Stomach smooth muscle (tissue), 2 donors: Measurements from ENCODE around the gene CNOT11.

Source experiments
- H3K27ac ChIP-seq: one replicate; pipeline ENCODE4 v1.7.0; 2013; ENCODE audit warnings: mild to moderate bottlenecking, low read length, inconsistent platforms
- H3K27me3 ChIP-seq, 2 donors: one replicate each; pipeline ENCODE4 v1.7.0; 2013; ENCODE audit warnings: low read length in 2 of 2; ENCODE audit not compliant: insufficient read depth in 2 of 2, control insufficient read depth in 1 of 2
- H3K36me3 ChIP-seq, 2 donors: one replicate each; pipeline ENCODE4 v1.7.0; 2013; ENCODE audit warnings: low read length in 2 of 2; ENCODE audit not compliant: control insufficient read depth in 2 of 2, insufficient read depth in 2 of 2
- H3K4me1 ChIP-seq: one replicate; pipeline ENCODE4 v1.7.0; 2013; ENCODE audit warnings: low read length; ENCODE audit not compliant: control insufficient read depth, insufficient read depth
- H3K4me3 ChIP-seq, 2 donors: one replicate each; pipeline ENCODE4 v1.7.0; 2013; ENCODE audit warnings: low read length in 2 of 2
- H3K9ac ChIP-seq, 2 donors: one replicate each; pipeline ENCODE4 v1.7.0; 2013; ENCODE audit warnings: low read length in 2 of 2, mild to moderate bottlenecking in 1 of 2
- H3K9me3 ChIP-seq, 2 donors: one replicate each; pipeline ENCODE4 v1.7.0; 2013; ENCODE audit warnings: low read length in 2 of 2; ENCODE audit not compliant: control insufficient read depth in 2 of 2
- donor health status: healthy.
- donor health status: Pancreatic carcinoma.

Gene CNOT11

DNA sequence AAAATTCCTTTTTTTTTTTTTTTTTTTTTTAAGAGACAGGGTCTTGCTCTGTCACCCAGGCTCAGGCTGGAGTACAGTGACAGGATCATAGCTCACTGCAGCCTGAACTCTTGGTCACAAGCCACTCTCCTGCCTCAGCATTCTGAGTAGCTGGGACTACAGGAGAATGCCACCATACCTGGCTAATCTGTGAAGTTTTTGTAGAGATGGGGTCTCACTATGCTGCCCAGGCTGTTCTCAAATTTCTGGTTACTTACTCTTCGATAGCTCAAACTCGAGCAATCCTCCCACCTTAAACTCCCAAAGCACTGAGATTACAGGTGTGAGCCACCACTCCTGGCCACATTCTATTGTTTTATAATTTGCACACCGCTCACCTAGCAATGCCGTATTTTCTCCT lies 28.8 kb downstream of the CNOT11 start:
- Histone ChIP-seq H3K4me3 (no peak overlapping the region), H3K27me3 (no peaks in the 10 kb centered on the region), H3K9me3 (no peaks in the 10 kb centered on the region), H3K36me3 (peaks cover 42 to 49% of the 10 kb centered on the region in 2 donors), H3K9ac (no peak overlapping the region), H3K27ac (no peak overlapping the region), H3K4me1 (no peaks in the 10 kb centered on the region)

GRCh38 chr2:101282980-101283379 lies 30.3 kb downstream of the CNOT11 start:
- H3K27ac ChIP-seq = no peak overlapping the region
- H3K9me3 ChIP-seq = no peaks in the 10 kb centered on the region
- H3K27me3 ChIP-seq = no peaks in the 10 kb centered on the region
- peaks cover 46 to 53% of the 10 kb centered on the region in 2 donors for H3K36me3 ChIP-seq
- no peak overlapping the region for H3K4me3 ChIP-seq
- H3K9ac ChIP-seq = no peak overlapping the region
- no peaks in the 10 kb centered on the region for H3K4me1 ChIP-seq

DNA sequence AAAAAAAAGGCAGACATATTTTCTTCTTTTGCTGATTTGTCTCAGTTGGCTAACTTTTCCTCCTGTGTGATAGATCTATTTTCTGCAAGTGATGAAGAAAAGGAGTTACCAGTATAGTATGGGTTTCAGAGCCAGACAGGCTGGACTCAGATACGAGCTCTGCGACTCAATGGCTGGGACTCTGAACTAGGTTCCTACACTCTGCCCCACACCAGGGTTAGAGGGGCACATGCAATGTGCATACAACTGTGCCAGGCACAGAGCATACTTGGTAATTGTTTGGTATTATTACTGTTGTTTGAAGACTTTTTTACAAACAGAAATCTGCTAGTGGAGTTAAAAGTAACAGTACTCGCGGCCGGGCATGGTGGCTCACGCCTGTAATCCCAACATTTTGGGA lies 34.0 kb downstream of the CNOT11 start:
- Histone ChIP-seq H3K4me1 (no peaks in the 10 kb centered on the region), H3K36me3 (peaks cover 42% of the 10 kb centered on the region in 2 donors), H3K27me3 (no peaks in the 10 kb centered on the region), H3K27ac (no peak overlapping the region), H3K4me3 (no peak overlapping the region), H3K9ac (no peak overlapping the region), H3K9me3 (no peaks in the 10 kb centered on the region)

DNA sequence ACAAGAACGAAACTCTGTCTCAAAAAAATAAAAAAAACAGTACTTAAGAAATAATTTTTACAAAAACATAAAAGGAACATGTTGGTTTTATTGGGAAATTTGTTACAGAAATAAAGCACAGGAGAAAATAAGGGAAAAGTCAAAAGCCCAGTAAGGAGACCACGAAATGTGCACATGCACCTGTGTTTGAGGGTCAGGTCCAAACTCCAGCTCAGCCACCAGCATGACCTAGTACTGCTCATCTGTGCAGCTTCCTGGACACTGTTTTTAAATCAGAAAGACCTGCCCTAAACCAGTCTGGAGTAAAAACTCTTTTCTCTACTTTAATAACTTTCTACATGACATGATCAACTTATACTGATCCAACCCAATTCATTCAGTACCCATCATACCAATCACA lies 34.6 kb downstream of the CNOT11 start:
- no peak overlapping the region for H3K4me3 ChIP-seq
- H3K9ac ChIP-seq = no peak overlapping the region
- H3K27me3 ChIP-seq = no peaks in the 10 kb centered on the region
- H3K9me3 ChIP-seq = no peaks in the 10 kb centered on the region
- H3K36me3 ChIP-seq = peaks cover 37 to 38% of the 10 kb centered on the region in 2 donors
- no peaks in the 10 kb centered on the region for H3K4me1 ChIP-seq
- H3K27ac ChIP-seq = no peak overlapping the region

GRCh38 chr2:101290711-101291110 lies 38.0 kb downstream of the CNOT11 start:
- Histone ChIP-seq H3K36me3 (peaks cover 21 to 28% of the 10 kb centered on the region in 2 donors), H3K4me1 (no peaks in the 10 kb centered on the region), H3K4me3 (no peak overlapping the region)

GRCh38 chr2:101291973-101292372 lies 39.3 kb downstream of the CNOT11 start:
- no peaks in the 10 kb centered on the region for H3K9me3 ChIP-seq
- H3K4me3 ChIP-seq = no peak overlapping the region
- H3K36me3 ChIP-seq = peaks cover 13 to 24% of the 10 kb centered on the region in 2 donors
- H3K27me3 ChIP-seq = no peaks in the 10 kb centered on the region
- no peak overlapping the region for H3K27ac ChIP-seq
- H3K4me1 ChIP-seq = no peaks in the 10 kb centered on the region
- H3K9ac ChIP-seq = no peak overlapping the region

More at GRCh38 chr2:101290711-101291110, 38.0 kb downstream of the CNOT11 start:
- H3K27me3 ChIP-seq = no peaks in the 10 kb centered on the region
- H3K27ac ChIP-seq = no peak overlapping the region
- no peak overlapping the region for H3K9ac ChIP-seq
- H3K9me3 ChIP-seq = no peaks in the 10 kb centered on the region

GRCh38 chr2:101293544-101293943 lies 40.9 kb downstream of the CNOT11 start:
- H3K9ac ChIP-seq = no peak overlapping the region
- no peaks in the 10 kb centered on the region for H3K4me1 ChIP-seq
- no peak overlapping the region for H3K27ac ChIP-seq
- H3K27me3 ChIP-seq = no peaks in the 10 kb centered on the region
- H3K36me3 ChIP-seq = peaks cover 8 to 18% of the 10 kb centered on the region in 2 donors
- no peak overlapping the region for H3K4me3 ChIP-seq
- no peaks in the 10 kb centered on the region for H3K9me3 ChIP-seq

DNA sequence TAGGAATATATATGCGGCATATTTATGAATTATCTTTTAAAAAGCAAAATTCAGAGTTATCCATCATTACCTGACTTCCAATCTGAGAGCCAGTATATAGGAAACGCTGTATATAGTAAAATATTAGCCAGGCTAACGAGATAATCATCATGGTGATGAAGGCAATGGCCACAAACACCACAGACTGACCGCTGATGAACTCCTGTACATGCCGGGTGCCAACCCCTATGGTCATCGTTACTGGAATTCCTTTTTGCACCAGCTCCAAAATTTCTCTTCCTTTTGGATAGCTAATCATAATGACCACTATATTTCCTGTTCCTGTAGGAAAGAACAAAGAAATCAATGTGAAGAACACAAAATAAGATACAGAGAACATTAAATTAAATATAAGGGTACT lies 42.2 kb downstream of the CNOT11 start:
- H3K36me3 ChIP-seq = peaks cover 8 to 13% of the 10 kb centered on the region in 2 donors

DNA sequence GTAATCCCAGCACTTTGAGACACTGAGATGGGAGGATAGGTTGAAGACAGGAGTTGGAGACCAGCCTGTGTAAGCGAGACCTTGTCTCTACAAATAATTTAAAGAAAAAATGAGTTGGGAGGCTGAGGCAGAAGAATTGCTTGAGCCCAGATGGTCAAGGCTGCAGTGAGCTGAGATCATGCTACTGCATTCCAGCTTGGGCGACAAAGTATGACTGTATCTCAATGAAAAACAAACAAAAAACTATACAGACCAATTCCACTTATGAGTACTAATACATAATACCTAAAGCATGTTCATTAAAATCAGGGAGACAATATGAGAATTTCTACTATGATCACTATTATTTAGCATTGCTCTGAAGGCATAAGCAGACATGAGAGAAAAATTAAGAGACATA lies 43.2 kb downstream of the CNOT11 start:
- no peak overlapping the region for H3K27ac ChIP-seq
- peaks cover 3% of the 10 kb centered on the region for H3K4me1 ChIP-seq
- H3K9me3 ChIP-seq = no peaks in the 10 kb centered on the region
- H3K9ac ChIP-seq = no peak overlapping the region
- no peaks in the 10 kb centered on the region for H3K27me3 ChIP-seq
- no peak overlapping the region for H3K4me3 ChIP-seq
- peaks cover 8 to 13% of the 10 kb centered on the region in 2 donors for H3K36me3 ChIP-seq

More for the DNA sequence above, 42.2 kb downstream of the CNOT11 start:
- Histone ChIP-seq H3K27ac (no peak overlapping the region), H3K27me3 (no peaks in the 10 kb centered on the region), H3K9me3 (no peaks in the 10 kb centered on the region), H3K9ac (no peak overlapping the region), H3K4me3 (no peak overlapping the region), H3K4me1 (peaks cover 3% of the 10 kb centered on the region)

- no peak overlapping the region for H3K27ac ChIP-seq
- no peak overlapping the region for H3K9ac ChIP-seq
- H3K27me3 ChIP-seq = no peaks in the 10 kb centered on the region
- peaks cover 8 to 13% of the 10 kb centered on the region in 2 donors for H3K36me3 ChIP-seq
- no peaks in the 10 kb centered on the region for H3K9me3 ChIP-seq
- H3K4me3 ChIP-seq = no peak overlapping the region
- peaks cover 3% of the 10 kb centered on the region for H3K4me1 ChIP-seq
These were observed 43.7 kb downstream of the CNOT11 start for GRCh38 chr2:101296371-101296770.

GRCh38 chr2:101297383-101297782 lies 44.7 kb downstream of the CNOT11 start:
- Histone ChIP-seq H3K27me3 (no peaks in the 10 kb centered on the region), H3K36me3 (peaks cover 5 to 13% of the 10 kb centered on the region in 2 donors), H3K9ac (no peak overlapping the region), H3K4me3 (no peak overlapping the region), H3K4me1 (peaks cover 3% of the 10 kb centered on the region), H3K9me3 (no peaks in the 10 kb centered on the region), H3K27ac (no peak overlapping the region)
